Measurements from ENCODE around the gene VEGFB.
A peak's percentile ranks its signal among the peaks of the same experiment; 100 is the strongest.

Gene VEGFB

GRCh38 chr11:64263021-64263946, 28.9 kb downstream of the VEGFB start:
- no peak for DNase-seq

- DNase-seq: no peak
These were observed 29.5 kb downstream of the VEGFB start for GRCh38 chr11:64263947-64264317.

GRCh38 chr11:64264371-64264852, 30.0 kb downstream of the VEGFB start:
- DNase-seq: no peak

- DNase-seq: no peak
These were observed 31.1 kb downstream of the VEGFB start for GRCh38 chr11:64265176-64266160.

- DNase-seq: no peak
These were observed 32.0 kb downstream of the VEGFB start for GRCh38 chr11:64266339-64266738.

- no peak for DNase-seq
These were observed 33.0 kb downstream of the VEGFB start for GRCh38 chr11:64267207-64267945.

- peak; percentile 9 for DNase-seq
These were observed 33.9 kb downstream of the VEGFB start for GRCh38 chr11:64268025-64268892.

- DNase-seq: no peak
These were observed 34.6 kb downstream of the VEGFB start for GRCh38 chr11:64268893-64269539.

GRCh38 chr11:64269540-64270220, 35.3 kb downstream of the VEGFB start:
- peak; percentile 99 for DNase-seq

- DNase-seq: no peak
These were observed 40.8 kb downstream of the VEGFB start for GRCh38 chr11:64275031-64275800.

GRCh38 chr11:64275841-64276240, 41.5 kb downstream of the VEGFB start:
- DNase-seq: no peak

- no peak for DNase-seq
These were observed 42.5 kb downstream of the VEGFB start for GRCh38 chr11:64276653-64277431.

GRCh38 chr11:64278576-64279190, 44.3 kb downstream of the VEGFB start:
- no peak for DNase-seq

- DNase-seq: no peak
These were observed 47.8 kb downstream of the VEGFB start for GRCh38 chr11:64281957-64282770.

- no peak for DNase-seq
These were observed 48.7 kb downstream of the VEGFB start for GRCh38 chr11:64283092-64283491.

- DNase-seq: peak; percentile 94
These were observed 49.9 kb downstream of the VEGFB start, which contains the start of gene BAD for GRCh38 chr11:64284048-64284961. Gene BAD, minus strand, starts transcription at chr11:64284665. Its CDS starts 297 bp downstream, at chr11:64284368.
